HT-29 (cell line): ENCODE data around the gene PHF2. TPM values are rescaled to one million over a fixed set of nuclear protein-coding genes. Genes with fewer than 3 reads are reported as not detected.

ENCODE experiments used
- DNase-seq: peaks from one replicate; pipeline ENCODE4 v3.0.0-alpha.2; 2015; ENCODE audit warnings: low spot score
- total RNA-seq: library from RNA; depleted of rRNA; stranded (reverse); fragments of >200 nt; shearing (Covaris generic); gene quantifications from 2 replicates; pipeline ENCODE4 v1.2.3, GENCODE V29; 2014

The PHF2 gene
- total RNA-seq, 1 experiment from 2014 or later, result 14.2 TPM

GRCh38 chr9:93676310-93677047 lies 100.1 kb downstream of the PHF2 start:
- DNase-seq, result no peak

- no peak for DNase-seq
Measured at GRCh38 chr9:93677048-93677571, 100.7 kb downstream of the PHF2 start.

GRCh38 chr9:93677641-93678136 lies 101.3 kb downstream of the PHF2 start:
- DNase-seq, result no peak

GRCh38 chr9:93678199-93679019 lies 102.0 kb downstream of the PHF2 start:
- no peak for DNase-seq

GRCh38 chr9:93679536-93680442 lies 103.4 kb downstream of the PHF2 start:
- DNase-seq, result no peak

- DNase-seq, result no peak
Measured at GRCh38 chr9:93680443-93681268, 104.3 kb downstream of the PHF2 start.

- DNase-seq, result no peak
Measured at GRCh38 chr9:93681269-93682154, 105.1 kb downstream of the PHF2 start.

GRCh38 chr9:93682155-93682968 lies 106.0 kb downstream of the PHF2 start:
- DNase-seq, result peak; percentile 66

- DNase-seq, result no peak
Measured at GRCh38 chr9:93683331-93684134, 107.1 kb downstream of the PHF2 start.

- DNase-seq, result no peak
Measured at GRCh38 chr9:93684161-93684765, 107.9 kb downstream of the PHF2 start.

- DNase-seq, result no peak
Measured at GRCh38 chr9:93684806-93685543, 108.6 kb downstream of the PHF2 start.

GRCh38 chr9:93686127-93686879 lies 109.9 kb downstream of the PHF2 start:
- DNase-seq, result no peak

GRCh38 chr9:93686880-93687236 lies 110.5 kb downstream of the PHF2 start:
- DNase-seq, result no peak

GRCh38 chr9:93690618-93691017 lies 114.2 kb downstream of the PHF2 start:
- no peak for DNase-seq

GRCh38 chr9:93693129-93693528 lies 116.7 kb downstream of the PHF2 start:
- no peak for DNase-seq
